Measurements from ENCODE around the gene MRPL11.
A peak's percentile ranks its signal among the peaks of the same experiment; 100 is the strongest.
"Not testable (repeated sequence)": the region's sequence is repeated elsewhere in the genome, so short reads cannot be mapped to it uniquely, and the experiment has no call there.

The MRPL11 gene

DNA sequence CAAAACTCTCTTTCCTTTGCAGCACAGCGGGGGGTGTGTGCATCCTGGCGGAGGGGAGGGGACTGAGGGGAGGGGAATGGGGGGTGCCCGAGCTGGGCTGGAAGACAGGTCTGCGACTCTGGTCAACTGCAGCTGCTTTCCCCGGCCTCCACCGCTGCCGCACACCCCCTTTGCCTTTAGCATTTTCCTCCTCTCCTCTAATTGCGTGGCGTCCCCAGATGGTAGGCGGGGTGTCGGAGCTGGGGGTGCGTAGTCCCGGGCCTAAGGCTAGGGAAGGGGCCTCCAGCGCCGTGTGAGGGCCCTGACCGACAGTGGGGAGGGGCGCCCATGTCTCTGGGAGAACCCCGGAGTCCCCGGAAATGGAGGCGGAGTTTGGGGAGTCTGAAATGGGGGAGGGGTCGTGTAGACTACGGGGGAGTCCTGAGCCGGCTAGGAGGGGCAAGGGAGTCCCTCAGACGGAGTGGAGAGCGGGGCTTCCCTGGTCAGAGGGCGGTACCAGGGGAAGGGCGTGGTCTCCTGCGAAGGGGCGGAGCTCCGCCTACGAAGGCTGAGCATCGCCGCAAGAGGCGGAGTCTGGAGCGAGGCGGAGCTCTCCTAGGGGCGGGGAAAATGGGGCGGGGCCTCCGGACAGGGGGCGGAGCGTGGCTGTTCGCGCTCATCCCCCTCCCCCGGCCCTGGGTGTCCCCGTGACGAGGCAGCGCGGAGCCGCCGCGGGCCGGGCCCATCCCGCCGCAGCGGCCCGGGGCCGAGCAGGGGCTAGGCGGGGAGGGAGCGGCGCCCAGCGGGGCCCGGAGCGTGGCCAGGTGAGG lies 27.8 kb upstream of the MRPL11 start, which contains the start of gene PELI3:
PELI3 (plus strand) TSS at position 681 of the 809 bp plus-strand sequence. CDS start 1,224 bp downstream, outside the sequence.
- peak; percentile 94 for DNase-seq

DNA sequence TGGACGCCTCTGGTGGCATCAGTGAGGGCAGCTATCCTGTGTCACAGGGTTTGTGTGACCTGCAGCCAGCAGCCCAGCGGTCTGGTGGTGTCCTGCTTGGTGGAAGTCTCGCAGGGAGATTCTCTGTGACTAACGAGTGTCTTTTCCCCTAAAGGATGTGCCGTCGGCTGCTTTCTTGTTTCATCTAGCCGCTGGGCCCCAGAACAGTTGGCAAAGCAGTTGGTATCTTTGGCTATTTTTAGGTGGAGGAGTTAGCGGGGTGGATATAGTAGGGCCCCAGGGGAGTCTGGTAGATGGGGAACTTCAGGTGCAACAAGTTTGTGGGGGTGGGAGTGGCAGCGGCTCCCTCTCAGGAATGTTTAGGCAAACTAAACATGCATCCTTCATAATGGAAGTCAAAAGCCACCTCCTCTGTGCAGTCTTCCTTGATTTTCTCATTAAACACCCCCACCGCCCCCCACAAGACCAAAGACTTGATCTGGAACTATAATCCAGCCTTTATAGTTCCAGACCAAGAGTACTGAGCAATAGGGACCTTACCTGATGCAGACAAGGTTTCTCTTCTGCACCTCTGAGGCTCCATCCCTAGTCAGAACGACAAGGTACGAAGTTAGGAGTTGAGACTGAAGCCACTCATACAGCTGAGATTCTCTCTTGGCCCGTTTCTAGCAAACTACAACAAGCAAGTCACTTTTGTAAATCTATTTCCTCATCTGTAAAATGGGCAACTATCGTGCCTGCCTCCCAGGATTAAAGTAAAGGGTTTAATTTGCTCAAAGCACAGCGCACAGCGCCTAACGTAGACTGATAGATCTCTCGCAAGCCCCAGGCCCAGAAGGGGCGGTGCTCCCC lies 27.0 kb upstream of the MRPL11 start:
- peak; percentile 22 for DNase-seq

DNA sequence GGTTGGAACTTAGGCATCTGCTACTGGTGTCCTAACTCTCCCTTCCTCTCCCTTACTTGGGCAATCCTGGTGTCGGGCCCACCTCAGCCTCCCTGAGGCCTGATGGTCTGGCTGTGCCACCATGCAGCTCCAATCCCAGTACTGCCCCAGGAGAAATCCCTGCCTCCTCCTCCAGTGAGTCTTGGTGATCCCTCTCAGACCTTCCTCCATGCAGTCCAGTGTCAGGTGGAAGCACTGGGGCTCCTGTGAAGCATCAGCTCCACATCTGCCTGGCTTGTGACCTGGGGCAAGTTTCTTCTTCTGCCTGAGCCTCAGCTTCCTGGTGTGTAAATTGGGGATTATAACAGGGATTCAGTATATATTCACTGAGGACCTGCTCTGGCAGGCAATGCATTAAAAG lies 26.3 kb upstream of the MRPL11 start:
- DNase-seq: no peak

DNA sequence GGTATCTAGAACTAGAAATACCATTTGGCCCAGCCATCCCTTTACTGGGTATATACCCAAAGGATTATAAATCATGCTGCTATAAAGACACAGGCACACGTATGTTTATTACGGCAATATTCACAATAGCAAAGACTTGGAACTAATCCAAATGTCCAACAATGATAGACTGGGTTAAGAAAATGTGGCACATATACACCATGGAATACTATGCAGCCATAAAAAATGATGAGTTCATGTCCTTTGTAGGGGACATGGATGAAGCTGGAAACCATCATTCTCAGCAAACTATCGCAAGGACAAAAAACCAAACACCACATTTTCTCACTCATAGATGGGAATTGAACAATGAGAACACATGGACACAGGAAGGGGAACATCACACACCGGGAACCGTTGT lies 25.5 kb upstream of the MRPL11 start:
- not testable (repeated sequence) for DNase-seq

DNA sequence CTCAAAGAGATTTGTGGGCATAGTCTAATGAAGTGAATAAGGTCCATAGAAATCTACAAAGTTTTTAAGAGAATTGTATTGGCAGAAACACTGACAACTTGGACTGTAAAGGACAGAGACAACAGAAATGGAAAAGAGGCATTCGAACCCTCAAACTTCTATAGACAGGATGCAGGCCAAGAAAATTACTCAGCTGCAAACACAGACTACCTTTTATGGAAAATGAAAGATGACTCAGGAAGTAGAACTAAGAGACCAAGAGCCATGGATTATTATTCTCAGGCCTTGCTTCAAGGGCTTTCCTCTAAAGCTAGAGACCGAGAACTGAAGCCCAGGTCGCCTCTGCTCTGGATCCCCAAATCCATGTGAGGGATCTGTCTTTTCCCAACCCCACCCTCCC lies 24.3 kb upstream of the MRPL11 start:
- no peak for DNase-seq

DNA sequence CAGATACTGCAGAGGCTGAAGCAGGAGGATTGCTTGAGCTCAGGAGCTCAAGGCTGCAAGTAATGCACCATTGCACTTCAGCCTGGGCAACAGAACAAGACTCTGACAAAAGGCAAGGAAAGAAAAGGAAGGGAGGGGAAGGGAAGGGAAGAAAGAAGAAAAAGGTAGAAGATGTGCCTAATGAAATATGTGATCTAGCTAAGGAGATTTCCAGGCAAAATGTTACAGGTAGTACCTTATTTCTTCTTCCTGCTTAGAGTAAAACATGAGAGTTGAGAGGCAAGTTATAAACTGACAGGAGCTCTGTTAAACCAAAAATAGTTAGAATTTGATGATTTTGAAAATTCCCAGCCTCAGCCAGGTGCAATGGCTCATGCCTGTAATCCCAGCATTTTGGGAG lies 23.4 kb upstream of the MRPL11 start:
- no peak for DNase-seq

DNA sequence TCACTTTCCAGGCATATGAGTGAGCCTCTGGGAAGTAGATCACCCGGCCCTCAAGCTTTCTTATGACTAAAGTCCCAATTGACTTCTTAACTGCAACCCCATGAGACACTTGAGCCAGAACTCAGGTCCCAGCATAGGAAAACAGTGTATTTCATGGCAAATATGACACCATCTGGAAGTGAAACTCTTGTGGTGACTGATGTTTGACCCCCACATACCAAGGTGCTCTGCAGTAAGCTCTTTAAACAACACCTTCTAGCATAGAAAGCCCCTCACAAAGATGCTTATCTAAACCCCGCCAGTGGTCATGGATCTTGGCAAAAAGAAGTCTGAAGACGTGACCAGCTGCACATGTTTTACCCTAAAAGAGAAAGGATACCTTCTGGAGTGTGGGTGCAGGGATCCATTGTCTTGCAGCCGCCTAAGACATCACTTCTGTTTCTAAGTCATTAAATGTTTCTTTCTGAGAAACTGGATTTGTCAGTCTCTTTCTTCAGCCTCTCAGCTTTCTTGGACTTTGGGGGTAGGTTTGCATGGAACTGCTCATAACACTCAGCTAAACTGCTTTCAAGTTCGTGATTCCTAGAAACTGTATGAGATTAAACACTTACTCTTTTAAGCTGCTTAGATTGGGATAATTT lies 20.6 kb upstream of the MRPL11 start:
- peak; percentile 50 for DNase-seq

DNA sequence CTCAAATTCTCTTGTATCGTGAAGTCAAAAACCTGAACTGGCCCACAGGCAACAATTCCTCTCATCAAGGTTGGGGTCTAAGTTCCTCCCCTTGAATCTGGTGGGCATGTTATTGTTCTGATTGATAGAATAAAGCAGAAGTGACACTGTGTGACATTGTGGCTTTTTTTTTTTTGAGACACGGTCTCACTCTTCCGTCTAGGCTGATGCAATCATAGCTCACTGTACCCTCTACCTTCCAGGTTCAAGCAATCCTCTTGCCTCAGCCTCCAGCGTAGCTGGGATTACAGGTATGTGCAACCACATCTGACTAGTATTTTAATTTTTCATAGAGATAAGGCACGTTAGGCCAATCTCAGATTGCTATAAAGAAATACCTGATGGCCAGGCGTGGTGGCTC lies 19.2 kb upstream of the MRPL11 start:
- no peak for DNase-seq

DNA sequence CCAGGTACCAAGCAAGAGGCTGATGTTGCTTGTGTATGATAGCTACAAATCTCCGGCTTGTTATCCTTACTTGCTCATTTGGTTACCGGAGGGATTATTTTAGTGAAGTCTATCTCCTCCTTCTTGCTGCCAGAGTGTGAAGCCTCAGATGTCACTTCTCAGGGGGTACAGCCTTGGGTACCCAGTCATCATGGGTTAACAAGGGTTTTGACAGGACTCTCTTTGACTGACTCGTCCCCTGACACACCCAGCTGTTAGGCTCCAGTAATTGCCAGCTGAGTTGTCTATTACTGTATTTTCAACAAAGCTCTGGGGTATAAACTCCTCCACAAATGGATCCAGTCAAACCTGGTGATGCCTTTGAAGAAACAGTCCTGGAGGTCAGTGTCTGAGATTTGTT lies 16.2 kb upstream of the MRPL11 start:
- no peak for DNase-seq

DNA sequence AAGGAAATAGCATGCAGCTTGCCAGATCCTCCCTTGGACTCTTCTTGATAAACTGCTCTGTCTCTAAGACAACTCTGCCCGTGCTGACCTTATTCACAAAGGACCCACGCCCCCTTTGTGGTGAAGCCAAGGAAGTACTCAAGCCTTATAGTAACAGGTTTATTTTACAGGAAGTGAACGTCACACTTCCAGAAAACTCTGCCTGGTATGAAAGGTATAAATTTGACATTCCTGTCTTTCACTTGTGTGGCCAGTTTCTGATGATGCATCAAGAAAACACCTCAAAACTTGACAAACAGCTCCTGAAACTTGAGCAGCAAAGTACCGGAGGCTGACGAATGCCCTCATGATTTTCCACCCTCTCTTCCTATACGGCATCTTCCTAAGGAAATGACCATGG lies 15.6 kb upstream of the MRPL11 start:
- peak; percentile 37 for DNase-seq

DNA sequence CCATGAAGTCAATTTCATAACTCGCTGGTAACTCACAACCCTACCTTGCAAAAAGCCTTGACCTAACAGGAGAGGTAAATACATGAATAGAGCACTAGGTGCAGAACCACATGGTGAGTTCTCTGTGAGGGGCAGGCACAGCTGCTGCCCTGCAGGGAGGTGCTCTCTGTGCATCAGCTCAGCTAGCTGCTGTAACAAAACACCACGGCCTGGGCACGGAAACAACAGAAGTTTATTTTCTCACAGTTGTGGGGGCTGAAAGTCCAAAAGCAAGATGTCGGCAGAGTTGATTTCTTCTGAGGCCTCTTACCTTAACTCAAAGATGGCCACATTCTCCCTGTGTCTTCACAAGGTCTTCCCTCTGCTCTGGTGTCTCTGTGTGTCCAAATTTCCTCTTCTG lies 13.0 kb upstream of the MRPL11 start:
- no peak for DNase-seq

DNA sequence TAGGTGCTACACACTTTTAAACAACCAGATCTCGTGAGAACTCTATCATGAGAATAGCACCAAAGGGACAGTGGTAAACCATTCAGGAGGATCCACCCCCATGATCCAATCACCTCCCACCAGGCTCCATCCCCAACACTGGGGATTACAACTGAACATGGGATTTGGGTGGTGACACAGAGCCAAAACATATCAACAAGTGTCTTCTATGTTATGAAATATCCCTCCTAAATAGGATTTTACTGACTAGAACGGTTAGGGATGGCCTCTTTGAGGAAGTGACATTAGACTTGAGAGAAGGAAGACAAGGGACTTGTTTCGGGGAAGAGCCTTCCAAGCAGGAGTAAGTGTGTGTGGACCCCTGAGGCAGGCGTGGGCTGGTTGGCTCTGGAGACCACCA lies 11.9 kb upstream of the MRPL11 start:
- DNase-seq: no peak

DNA sequence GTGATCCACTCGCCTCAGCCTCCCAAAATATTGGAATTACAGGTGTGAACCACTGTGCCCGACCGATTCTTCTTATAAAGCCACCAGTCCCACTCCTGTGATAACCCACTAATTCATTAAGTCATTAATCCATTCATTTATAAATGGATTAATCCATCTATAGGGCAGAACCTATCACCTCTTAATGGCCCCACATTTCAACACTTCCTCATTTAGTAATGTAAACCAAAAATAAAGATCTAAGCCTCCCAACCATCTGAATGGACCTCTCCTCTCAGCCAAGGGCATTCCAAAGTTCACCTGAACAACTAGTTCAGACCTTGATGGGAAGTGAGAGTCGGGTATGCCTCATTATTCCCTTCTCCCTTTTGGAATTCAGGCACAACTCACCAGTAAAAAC lies 9.9 kb upstream of the MRPL11 start:
- no peak for DNase-seq

DNA sequence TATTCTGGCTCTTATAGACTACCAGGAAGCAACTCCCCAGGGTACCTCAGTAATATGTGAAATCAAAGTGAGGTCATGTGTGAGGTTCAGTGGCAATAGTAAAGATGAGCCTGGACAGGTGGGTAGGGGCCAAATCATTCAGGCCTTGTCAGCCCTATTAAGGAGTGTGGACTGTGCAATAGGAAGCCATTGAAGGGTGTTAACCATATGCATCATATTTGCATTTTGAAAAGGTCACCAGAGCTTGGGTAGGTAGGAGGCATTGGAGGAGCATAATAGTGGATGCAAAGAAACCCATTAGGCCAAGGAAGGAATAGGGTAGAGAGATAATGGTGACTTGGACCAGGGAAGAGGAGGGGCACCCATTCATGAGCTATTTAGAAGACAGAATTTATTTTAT lies 8.4 kb upstream of the MRPL11 start:
- no peak for DNase-seq

DNA sequence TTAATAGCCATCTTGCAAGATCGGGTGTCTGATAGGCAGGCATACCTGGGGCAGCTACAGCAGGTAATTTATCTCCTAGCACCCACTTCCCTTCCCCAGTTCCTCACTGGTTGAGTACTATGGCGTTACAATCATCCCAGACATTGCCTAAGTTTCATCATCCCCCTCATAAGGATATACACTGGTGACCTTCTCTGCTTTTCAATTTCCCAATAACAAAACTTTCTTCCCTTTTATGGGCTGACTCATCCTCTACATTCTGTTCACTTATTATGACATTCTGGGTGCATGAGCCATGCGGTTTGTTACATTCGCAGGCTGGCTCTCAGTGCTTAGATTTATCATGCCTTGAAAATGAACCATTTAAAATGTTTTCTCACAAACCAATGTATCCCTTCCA lies 5.0 kb upstream of the MRPL11 start:
- no peak for DNase-seq

DNA sequence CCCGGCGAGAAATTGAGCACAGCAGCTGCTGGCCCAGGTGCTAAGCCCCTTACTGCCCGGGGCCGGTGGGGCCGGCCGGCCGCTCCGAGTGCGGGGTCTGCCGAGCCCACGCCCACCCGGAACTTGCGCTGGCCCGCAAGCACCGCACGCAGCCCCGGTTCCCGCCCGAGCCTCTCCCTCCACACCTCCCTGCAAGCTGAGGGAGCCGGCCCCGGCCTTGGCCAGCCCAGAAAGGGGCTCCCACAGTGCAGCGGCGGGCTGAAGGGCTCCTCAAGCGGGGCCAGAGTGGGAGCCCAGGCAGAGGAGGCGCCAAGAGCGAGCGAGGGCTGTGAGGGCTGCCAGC lies 2.3 kb upstream of the MRPL11 start:
- not testable (repeated sequence) for DNase-seq

DNA sequence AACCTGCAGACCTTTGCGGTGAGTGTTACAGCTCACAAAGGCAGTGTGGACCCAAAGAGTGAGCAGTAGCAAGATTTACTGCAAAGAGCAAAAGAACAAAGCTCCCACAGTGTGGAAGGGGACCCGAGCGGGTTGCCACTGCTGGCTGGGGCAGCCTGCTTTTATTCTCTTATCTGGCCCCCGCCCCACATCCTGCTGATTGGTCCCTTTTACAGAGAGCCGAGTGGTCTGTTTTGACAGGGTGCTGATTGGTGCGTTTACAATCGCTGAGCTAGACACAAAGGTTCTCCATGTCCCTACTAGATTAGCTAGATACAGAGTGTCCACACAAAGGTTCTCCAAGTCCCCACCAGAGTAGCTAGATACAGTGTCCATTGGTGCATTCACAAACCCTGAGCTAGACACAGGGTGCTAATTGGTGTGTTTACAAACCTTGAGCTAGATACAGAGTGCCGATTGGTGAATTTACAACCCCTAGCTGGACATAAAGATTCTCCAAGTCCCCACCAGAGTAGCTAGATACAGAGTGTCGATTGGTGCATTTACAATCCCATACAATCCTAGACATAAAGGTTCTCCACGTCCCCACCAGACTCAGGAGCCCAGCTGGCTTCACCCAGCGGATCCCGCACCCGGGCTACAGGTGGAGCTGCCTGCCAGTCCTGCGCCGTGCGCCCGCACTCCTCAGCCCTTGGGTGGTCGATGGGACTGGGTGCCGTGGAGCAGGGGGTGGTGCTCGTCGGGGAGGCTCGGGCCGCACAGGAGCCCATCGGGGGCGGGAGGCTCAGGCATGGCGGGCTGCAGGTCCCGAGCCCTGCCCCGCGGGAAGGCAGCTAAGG lies 1.7 kb upstream of the MRPL11 start:
- not testable (repeated sequence) for DNase-seq

DNA sequence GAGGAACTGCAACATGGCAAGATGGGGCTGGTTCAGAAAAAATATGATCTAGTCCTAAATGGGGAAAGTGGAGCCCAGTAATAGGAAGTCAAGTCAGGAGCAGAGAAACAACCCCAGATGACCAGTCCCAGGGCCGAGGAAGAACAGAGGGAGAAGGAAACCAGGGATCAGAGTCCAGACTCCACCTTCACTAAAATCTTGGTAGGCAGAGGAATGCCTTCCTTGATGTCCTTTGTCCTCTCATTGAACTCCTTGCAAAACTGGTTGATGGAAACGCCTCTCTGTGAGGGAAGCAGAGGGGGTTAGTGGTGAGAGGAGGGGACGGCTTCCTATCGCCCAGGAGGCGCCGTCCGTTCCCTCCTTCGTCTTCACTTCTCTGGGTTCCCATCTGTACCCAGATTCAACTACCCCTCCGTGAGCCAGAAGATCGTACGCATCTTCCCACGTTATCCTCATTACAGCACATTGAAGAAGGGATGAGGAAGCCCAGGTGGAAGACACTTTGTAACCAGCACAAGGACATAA lies 607 bp downstream of the MRPL11 start:
- no peak for DNase-seq

DNA sequence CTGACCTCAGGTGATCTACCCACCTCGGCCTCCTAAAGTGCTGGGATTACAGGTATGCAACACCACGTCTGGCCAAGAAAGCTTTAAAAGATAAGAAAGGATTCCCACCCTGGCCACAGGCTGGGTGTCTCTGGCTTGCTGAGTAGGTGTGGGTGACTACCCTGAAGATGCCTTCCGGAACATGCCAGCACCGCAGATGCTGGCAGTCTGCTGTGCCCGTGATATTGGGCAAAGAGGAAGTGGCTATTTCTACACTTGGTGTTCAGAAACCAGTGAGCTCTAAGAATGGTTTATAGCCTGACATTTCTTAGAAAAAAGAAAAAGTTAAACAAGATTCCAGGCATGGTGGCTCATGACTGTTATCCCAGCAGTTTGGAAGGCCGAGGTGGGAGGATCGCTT lies 6.1 kb downstream of the MRPL11 start:
- DNase-seq: no peak

DNA sequence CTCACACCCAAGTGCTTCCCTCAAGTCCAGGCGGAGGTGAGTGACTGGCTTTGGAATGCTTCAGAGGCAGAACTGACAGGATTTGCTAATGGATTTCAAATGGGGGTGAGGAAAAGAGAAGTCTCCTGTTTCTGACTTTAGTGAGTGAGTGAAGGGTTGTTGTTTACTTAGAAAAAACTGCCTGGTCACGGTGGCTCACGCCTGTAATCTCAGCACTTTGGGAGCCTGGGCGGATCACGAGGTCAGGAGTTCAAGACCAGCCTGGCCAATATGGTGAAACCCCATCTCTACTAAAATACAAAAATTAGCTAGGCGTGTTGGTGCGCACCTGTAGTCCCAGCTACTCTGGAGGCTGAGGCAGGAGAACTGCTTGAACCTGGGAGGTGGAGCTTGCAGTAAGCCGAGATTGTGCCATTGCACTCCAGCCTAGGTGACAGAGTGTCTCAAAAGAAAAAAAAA lies 6.7 kb downstream of the MRPL11 start:
- not testable (repeated sequence) for DNase-seq

DNA sequence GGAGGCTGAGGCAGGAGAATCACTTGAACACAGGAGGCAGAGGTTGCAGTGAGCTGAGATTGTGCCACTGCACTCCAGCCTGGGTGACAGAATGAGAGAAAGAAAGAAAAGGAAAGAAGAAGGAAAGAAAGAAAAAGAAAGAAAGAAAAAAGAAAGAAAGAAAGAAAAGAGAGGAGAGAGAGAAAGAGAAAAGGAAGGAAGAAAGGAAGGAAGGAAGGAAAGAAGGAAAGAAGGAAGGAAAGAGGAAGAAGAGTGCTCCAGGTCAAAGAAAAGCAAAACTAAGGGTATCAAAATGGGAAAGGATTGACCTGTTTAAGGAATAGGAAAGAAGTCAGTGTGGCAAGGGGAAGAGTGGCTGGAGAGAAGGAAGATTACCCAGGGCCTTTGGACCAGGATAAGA lies 7.4 kb downstream of the MRPL11 start:
- not testable (repeated sequence) for DNase-seq

DNA sequence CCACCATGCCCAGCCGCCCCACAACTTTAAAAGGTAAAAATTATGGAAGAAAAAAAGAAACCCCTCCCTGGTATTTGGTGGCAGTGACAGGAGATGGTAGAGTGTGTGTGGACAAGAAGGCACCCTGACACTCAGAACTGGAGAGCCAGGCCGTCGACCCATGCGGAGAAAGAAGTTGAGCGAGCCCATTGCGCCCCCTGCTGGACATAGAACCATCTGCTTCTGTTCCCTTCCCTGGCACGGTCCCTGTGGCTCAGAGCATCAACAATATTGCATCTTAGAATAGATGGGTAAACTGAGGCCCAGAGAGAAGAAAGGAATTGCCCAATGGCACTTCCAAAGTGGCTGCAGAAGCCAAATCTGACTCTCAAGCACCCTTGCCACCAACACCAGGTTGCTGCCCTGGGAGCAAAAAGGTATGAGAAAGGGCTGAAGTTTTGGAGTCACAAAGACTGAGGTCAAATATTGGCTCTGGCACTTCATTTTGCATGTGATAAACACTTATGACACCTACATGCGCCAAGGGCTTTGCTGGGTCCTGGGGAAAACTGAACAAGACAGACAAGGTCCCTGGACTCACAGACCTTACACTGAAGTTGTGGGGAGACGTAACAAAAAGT lies 8.6 kb downstream of the MRPL11 start:
- DNase-seq: peak; percentile 85

Measured in RPMI8226 (cell line).